Nephron (organoid): ENCODE results near the gene MX1.

Source experiments
- H3K27ac Mint-ChIP-seq, 3 experiments: 2 replicates each; pipeline ENCODE4 v1.8.0; 2020; ENCODE audit warnings: mixed read lengths in 3 of 3, mild to moderate bottlenecking in 2 of 3, moderate library complexity in 1 of 3
- H3K27me3 Mint-ChIP-seq: 2 replicates; pipeline ENCODE4 v1.8.0; 2021; ENCODE audit warnings: low read depth, mild to moderate bottlenecking, moderate library complexity, mixed read lengths
- H3K36me3 Mint-ChIP-seq: 2 replicates; pipeline ENCODE4 v1.8.0; 2020; ENCODE audit warnings: low read depth, mixed read lengths
- H3K4me1 Mint-ChIP-seq: 2 replicates; pipeline ENCODE4 v1.8.0; 2020; ENCODE audit warnings: mixed read lengths
- H3K4me3 Mint-ChIP-seq, 3 experiments: 2 replicates each; pipeline ENCODE4 v1.8.0; 2020; ENCODE audit warnings: mild to moderate bottlenecking in 3 of 3, mixed read lengths in 3 of 3, moderate library complexity in 2 of 3
- H3K9me3 Mint-ChIP-seq: 2 replicates; pipeline ENCODE4 v1.8.0; 2020; ENCODE audit warnings: mixed read lengths
- TF ChIP-seq, protein P1 (sequence below), 3 experiments: fragments of 200-600 bp; sonication (generic); IDR thresholded peaks; one replicate each; pipeline ENCODE4 v1.5.0; 2021; ENCODE audit warnings: antibody characterized with exemption in 3 of 3; ENCODE audit not compliant: unreplicated experiment in 3 of 3

The MX1 gene

DNA sequence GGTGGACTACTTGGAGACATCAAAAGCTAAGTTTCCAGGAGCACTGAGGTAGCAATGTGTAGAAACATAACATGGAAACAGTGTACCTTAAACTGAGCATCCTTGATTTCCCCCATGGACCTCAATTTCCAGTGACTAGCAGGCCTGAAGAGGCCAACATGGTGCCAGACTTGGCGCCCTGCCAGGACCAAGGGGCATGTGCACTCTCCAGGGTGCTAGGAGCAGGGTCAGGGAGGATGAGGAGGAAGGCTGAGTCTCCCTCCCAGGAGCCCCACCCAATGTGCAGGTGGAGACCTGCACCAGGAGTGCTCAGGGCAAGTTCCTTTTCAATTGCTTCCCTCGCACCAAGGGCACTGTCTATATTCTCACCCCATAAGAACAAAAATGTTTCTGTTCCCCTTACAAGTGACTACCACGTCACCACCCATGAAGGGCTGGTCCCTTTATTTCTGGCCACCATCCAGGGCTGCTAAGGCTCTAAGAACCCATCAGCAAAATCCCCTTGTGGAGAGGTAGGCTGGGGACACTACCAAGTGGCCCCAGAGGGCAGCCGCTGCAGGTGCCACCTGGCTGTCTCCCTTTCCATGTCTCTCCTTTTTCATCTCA lies 39.2 kb downstream of the MX1 start:
- Mint-ChIP-seq H3K27ac (no peak overlapping the region), H3K4me3 (no peak overlapping the region), H3K9me3 (peaks cover 15% of the 10 kb centered on the region)

DNA sequence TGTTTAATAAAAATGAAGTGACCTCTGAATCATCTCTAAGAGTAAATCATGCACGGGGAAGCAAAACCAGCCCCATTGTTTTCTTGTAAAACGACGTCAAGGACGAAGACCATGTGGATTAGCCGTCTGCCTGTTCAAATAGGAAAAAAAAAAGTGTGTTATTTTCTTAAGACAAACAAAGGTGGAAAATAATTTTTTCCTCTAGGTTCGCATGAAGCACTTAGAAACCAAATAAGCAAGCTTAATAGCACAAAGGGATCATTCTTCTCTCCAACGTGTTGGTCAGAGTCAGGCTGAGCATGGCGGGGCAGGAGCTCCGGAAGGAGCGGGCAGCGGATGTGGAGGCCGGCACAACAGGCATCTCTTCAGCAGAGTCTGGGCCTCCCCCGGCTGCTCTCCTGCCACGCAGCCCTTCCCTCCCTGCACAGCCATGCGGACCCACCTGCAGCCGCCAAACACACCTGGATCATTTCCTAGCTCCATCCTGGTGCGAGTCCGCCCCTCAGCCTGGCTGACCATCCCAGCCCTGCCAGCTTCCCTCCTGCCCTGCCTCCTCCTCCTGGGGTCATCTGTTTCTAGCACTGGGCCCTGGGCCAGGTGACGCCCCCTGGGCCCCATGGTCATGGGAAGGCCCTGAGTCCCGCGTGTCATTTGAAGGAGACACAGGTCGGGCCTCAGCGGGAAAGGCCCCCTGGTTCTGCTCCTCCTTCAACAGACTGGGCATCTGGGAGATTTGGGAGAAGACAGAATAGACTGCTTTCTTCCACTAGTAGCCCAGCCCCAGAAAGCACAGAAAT lies 40.2 kb downstream of the MX1 start:
- Mint-ChIP-seq H3K4me3 (no peak overlapping the region), H3K36me3 (peaks cover 21% of the 10 kb centered on the region), H3K9me3 (peaks cover 15% of the 10 kb centered on the region), H3K27me3 (peaks cover 17% of the 10 kb centered on the region), H3K27ac (no peak overlapping the region), H3K4me1 (peaks cover 22% of the 10 kb centered on the region)
- TF ChIP-seq, protein P1, sequence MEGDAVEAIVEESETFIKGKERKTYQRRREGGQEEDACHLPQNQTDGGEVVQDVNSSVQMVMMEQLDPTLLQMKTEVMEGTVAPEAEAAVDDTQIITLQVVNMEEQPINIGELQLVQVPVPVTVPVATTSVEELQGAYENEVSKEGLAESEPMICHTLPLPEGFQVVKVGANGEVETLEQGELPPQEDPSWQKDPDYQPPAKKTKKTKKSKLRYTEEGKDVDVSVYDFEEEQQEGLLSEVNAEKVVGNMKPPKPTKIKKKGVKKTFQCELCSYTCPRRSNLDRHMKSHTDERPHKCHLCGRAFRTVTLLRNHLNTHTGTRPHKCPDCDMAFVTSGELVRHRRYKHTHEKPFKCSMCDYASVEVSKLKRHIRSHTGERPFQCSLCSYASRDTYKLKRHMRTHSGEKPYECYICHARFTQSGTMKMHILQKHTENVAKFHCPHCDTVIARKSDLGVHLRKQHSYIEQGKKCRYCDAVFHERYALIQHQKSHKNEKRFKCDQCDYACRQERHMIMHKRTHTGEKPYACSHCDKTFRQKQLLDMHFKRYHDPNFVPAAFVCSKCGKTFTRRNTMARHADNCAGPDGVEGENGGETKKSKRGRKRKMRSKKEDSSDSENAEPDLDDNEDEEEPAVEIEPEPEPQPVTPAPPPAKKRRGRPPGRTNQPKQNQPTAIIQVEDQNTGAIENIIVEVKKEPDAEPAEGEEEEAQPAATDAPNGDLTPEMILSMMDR (IDR thresholded peaks at IDR 0.05; ENCODE audit: unreplicated experiment in 3 of 3): no peak

More for the DNA sequence above, 39.2 kb downstream of the MX1 start:
- Mint-ChIP-seq H3K4me1 (peaks cover 26% of the 10 kb centered on the region), H3K27me3 (peaks cover 18% of the 10 kb centered on the region), H3K36me3 (peaks cover 21% of the 10 kb centered on the region)
- TF ChIP-seq, protein P1 (IDR thresholded peaks at IDR 0.05; ENCODE audit: unreplicated experiment in 3 of 3): no peak

DNA sequence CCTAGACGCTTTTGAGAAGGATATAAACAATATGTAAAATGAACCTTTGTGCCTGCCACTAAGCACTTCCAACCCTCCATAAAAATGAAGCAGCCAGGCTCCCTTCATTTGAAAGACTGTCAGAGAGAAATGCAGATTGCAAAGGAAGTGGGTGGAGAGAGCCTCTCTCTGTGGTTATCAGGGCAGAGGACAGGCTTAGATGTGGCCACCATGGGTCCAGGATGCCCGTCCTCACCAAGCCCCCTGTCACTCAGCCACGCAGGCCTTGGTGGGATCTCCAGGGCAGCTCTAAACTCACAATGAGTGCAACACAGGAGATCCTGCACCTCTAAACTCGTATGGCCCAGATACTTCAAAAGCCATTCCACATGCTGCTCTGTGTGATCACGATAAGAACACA lies 44.0 kb downstream of the MX1 start:
- Mint-ChIP-seq H3K4me1 (peaks cover 22% of the 10 kb centered on the region), H3K36me3 (peaks cover 7% of the 10 kb centered on the region), H3K9me3 (no peaks in the 10 kb centered on the region), H3K4me3 (no peak overlapping the region), H3K27ac (no peak overlapping the region), H3K27me3 (peaks cover 24% of the 10 kb centered on the region)
- TF ChIP-seq, protein P1 (IDR thresholded peaks at IDR 0.05; ENCODE audit: unreplicated experiment in 3 of 3): no peak

DNA sequence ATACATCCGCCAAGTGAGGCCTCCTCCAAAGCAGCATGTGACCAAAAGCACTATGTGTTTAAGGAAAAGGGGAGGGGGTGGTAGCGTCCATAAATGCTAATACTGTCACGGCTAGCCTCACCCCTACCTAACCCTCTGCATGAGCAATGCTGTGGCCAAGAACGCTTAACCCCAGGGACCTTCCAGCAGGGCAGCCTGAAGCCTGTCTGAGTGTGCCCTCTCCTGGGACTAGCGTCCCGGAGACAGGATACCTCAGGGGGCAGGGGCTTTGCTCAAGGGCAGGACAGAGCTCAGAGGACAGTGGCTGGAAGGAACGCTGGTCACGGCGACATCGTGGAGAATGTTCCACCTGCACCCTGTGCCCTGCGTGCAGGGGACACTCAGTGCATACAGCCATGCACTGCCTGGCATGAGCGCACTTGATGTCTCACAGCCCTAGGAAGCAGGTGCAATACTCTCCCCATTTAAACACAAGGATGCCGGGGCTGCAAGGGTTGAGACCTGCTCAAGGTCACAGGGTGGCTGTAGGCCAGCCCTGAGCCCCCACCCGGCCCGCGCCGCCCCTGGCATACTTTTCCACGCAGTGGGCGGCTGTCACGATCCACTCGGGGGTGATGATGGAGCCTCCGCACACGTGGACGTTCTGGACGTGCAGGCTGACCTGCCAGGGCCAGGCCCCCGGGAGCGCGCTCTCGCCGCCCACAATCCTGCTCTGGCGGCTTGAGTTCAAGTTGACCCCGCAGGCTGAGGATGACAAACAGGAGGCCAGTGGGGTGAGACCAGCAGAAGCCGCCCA lies 46.9 kb downstream of the MX1 start:
- Mint-ChIP-seq H3K4me1 (peaks cover 20% of the 10 kb centered on the region), H3K9me3 (no peaks in the 10 kb centered on the region), H3K27me3 (peaks cover 44% of the 10 kb centered on the region), H3K36me3 (peaks cover 4% of the 10 kb centered on the region), H3K4me3 (no peak overlapping the region), H3K27ac (no peak overlapping the region)
- TF ChIP-seq, protein P1 (IDR thresholded peaks at IDR 0.05; ENCODE audit: unreplicated experiment in 3 of 3): no peak

GRCh38 chr21:41475714-41476420 lies 49.8 kb downstream of the MX1 start:
- Mint-ChIP-seq H3K36me3 (no peaks in the 10 kb centered on the region), H3K9me3 (no peaks in the 10 kb centered on the region), H3K4me3 (no peak overlapping the region), H3K4me1 (peaks cover 7% of the 10 kb centered on the region), H3K27me3 (peaks cover 49% of the 10 kb centered on the region), H3K27ac (no peak overlapping the region)
- TF ChIP-seq, protein P1 (IDR thresholded peaks at IDR 0.05; ENCODE audit: unreplicated experiment in 3 of 3): no peak
